Suprapubic skin (tissue), 4 donors: ENCODE data around the gene CEP72. TPM values are rescaled to one million over a fixed set of nuclear protein-coding genes. Genes with fewer than 3 reads are reported as not detected.

Experiments used
- DNase-seq, 2 donors: peaks; one replicate each; pipeline ENCODE4 v3.0.0-alpha.2; 2019; ENCODE audit warnings: low spot score in 2 of 2
- H3K27ac ChIP-seq: fragments of 200-600 bp; sonication (generic); one replicate; pipeline ENCODE4 v1.5.1; 2019
- H3K27me3 ChIP-seq: fragments of 200-600 bp; sonication (generic); one replicate; pipeline ENCODE4 v1.5.1; 2019
- H3K36me3 ChIP-seq: fragments of 200-600 bp; sonication (generic); one replicate; pipeline ENCODE4 v1.5.1; 2019
- H3K4me1 ChIP-seq: fragments of 200-600 bp; sonication (generic); one replicate; pipeline ENCODE4 v1.5.1; 2019
- H3K4me3 ChIP-seq: fragments of 200-600 bp; sonication (generic); one replicate; pipeline ENCODE4 v1.5.1; 2019; ENCODE audit warnings: mild to moderate bottlenecking
- H3K9me3 ChIP-seq: fragments of 200-600 bp; sonication (generic); one replicate; pipeline ENCODE4 v1.5.1; 2019
- EP300 ChIP-seq: sonication (generic); formaldehyde crosslinking; IDR thresholded peaks from one replicate; pipeline ENCODE4 v1.6.1; 2017; ENCODE audit warnings: antibody characterized with exemption
- POLR2A ChIP-seq, 2 donors: fragments of 450-650 bp; IDR thresholded peaks; one replicate each; pipeline ENCODE4 v1.6.1; 2017; ENCODE audit warnings: antibody characterized with exemption in 2 of 2, mild to moderate bottlenecking in 2 of 2, moderate library complexity in 2 of 2
- POLR2AphosphoS5 ChIP-seq, 3 donors: sonication (generic); formaldehyde crosslinking; IDR thresholded peaks; one replicate each; pipeline ENCODE4 v1.6.1; 2017; ENCODE audit warnings: antibody characterized with exemption in 3 of 3
- WGBS: methylation state at CpG from one replicate; pipeline ENCODE4 v1.1.5; 2018; 5-methylcytosine and 5-hydroxymethylcytosine counted together
- total RNA-seq, 4 donors: library from RNA; depleted of rRNA; stranded (reverse); fragments of >200 nt; gene quantifications; one replicate each; pipeline ENCODE4 v1.1.0, GENCODE V29; 2016
- TF ChIP-seq, protein P1 (sequence below), 2 donors: fragments of 200-600 bp in 1 of 2; fragments of 450-650 bp in 1 of 2; sonication (generic) in 1 of 2; IDR thresholded peaks; one replicate each; pipeline ENCODE4 v1.5.1; 2016 to 2019; ENCODE audit warnings: antibody characterized with exemption in 2 of 2, mild to moderate bottlenecking in 1 of 2, moderate library complexity in 1 of 2

The CEP72 gene
- total RNA-seq, 4 donors from 2014 or later, result 8.3 to 13.6 (median 10.9) TPM

DNA sequence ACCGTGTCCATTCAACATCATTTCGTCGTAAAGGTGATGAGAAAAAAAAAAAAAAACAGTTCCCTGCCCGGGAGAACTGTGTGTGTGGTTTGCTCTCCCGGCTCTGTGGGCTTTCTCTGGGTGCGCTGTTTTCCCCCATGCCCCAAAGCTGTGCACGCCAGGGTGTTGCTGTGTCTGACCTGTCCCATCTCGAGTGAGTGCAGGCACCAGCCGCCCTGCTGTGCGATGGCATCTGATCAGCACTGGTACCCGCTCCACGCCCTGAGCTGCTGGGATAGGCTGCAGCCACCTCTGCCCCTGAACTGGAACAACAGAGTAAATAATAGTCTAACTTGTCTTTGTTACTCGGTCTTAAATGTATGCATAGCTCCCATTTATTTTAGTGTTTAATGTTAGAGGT lies 33.3 kb downstream of the CEP72 start:
- DNase-seq, result peak in 1 of 2 donors; percentile 53
- Histone ChIP-seq H3K27ac (no peak overlapping the region), H3K36me3 (peaks cover 51% of the 10 kb centered on the region), H3K4me1 (no peaks in the 10 kb centered on the region), H3K9me3 (no peaks in the 10 kb centered on the region), H3K27me3 (no peaks in the 10 kb centered on the region), H3K4me3 (no peak overlapping the region)
- TF ChIP-seq, protein P1, sequence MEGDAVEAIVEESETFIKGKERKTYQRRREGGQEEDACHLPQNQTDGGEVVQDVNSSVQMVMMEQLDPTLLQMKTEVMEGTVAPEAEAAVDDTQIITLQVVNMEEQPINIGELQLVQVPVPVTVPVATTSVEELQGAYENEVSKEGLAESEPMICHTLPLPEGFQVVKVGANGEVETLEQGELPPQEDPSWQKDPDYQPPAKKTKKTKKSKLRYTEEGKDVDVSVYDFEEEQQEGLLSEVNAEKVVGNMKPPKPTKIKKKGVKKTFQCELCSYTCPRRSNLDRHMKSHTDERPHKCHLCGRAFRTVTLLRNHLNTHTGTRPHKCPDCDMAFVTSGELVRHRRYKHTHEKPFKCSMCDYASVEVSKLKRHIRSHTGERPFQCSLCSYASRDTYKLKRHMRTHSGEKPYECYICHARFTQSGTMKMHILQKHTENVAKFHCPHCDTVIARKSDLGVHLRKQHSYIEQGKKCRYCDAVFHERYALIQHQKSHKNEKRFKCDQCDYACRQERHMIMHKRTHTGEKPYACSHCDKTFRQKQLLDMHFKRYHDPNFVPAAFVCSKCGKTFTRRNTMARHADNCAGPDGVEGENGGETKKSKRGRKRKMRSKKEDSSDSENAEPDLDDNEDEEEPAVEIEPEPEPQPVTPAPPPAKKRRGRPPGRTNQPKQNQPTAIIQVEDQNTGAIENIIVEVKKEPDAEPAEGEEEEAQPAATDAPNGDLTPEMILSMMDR (IDR thresholded peaks at IDR 0.05), result no peak
- TF ChIP-seq POLR2A (IDR thresholded peaks at IDR 0.05) (no peak), POLR2AphosphoS5 (IDR thresholded peaks at IDR 0.05) (no peak), EP300 (no peak)
- WGBS, result 93% methylated on average over 13 of the region's 13 CpGs

GRCh38 chr5:646396-647201 lies 34.5 kb downstream of the CEP72 start:
- WGBS, result 98% methylated on average over 16 of the region's 18 CpGs
- H3K9me3 ChIP-seq, result no peaks in the 10 kb centered on the region
- TF ChIP-seq POLR2A (IDR thresholded peaks at IDR 0.05) (no peak), POLR2AphosphoS5 (IDR thresholded peaks at IDR 0.05) (no peak)
- no peak overlapping the region for H3K4me3 ChIP-seq
- no peaks in the 10 kb centered on the region for H3K27me3 ChIP-seq
- DNase-seq, result peak in 1 of 2 donors; percentile 70
- H3K36me3 ChIP-seq, result peaks cover 40% of the 10 kb centered on the region
- no peak overlapping the region for H3K27ac ChIP-seq
- no peaks in the 10 kb centered on the region for H3K4me1 ChIP-seq

GRCh38 chr5:647311-647710 lies 35.2 kb downstream of the CEP72 start:
- WGBS, result 94% methylated on average over 3 of the region's 4 CpGs
- TF ChIP-seq POLR2A (IDR thresholded peaks at IDR 0.05) (no peak), EP300 (no peak), POLR2AphosphoS5 (IDR thresholded peaks at IDR 0.05) (no peak)
- TF ChIP-seq, protein P1 (IDR thresholded peaks at IDR 0.05), result no peak
- DNase-seq, result peak in 1 of 2 donors; percentile 28

DNA sequence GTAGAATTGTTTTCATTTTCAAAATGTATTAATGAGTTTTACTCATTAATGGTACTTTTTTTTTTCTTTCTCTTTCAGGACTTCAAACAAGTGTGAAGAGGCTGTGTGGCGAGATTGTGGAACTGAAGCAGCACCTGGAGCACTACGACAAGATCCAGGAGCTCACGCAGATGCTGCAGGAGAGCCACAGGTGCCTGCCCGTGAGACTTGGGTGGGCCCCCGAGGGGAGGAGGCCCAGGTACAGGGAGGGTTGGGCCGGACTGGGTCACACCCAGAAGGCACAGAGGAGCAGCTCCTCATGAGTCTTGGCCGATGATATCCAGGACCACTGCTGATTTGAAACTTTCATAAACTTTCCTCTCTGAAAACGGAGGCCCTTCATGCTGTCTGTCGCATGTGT lies 35.6 kb downstream of the CEP72 start:
- peak in 1 of 2 donors; percentile 50 for DNase-seq

More at GRCh38 chr5:647311-647710, 35.2 kb downstream of the CEP72 start:
- H3K36me3 ChIP-seq, result peaks cover 33% of the 10 kb centered on the region
- H3K4me3 ChIP-seq, result no peak overlapping the region
- no peak overlapping the region for H3K27ac ChIP-seq
- H3K27me3 ChIP-seq, result no peaks in the 10 kb centered on the region
- no peaks in the 10 kb centered on the region for H3K9me3 ChIP-seq
- H3K4me1 ChIP-seq, result no peaks in the 10 kb centered on the region

DNA sequence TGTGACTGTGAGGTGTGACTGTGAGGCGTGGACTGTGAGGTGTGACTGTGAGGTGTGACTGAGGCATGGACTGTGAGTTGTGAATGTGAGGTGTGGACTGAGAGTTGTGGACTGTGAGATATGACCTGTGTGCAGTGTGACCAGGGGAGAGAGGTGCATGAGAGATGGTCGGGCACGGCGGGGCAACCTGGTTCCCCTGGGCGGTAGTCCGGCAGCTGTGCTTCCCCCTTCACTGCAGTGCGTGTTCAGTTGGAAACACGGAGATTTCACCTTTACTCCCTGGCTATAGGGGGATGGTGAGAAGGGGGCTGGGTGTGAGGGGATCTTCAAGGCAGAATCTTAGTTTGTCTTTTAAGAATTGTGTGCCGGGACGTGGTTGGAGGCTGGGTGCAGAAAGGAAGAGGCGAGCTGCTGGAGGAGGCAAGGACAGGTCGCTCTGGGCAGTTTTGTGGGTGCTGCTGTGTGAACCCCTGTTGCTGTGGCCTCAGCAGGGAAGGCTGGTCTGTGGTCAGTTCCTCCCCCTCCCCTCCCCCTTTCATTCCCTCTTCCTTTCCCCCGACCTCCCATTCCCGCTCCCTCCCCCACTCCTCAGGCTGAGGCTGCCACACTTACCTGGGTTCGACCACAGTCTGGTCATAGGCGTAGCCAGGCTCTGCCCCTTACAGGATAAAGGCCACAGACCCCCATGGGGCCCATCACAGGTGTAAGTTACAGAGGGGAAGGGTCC lies 39.3 kb downstream of the CEP72 start:
- WGBS, result 88% methylated on average over 16 of the region's 16 CpGs
- peak in 1 of 2 donors; percentile 64 for DNase-seq

More for the DNA sequence above, 35.6 kb downstream of the CEP72 start:
- TF ChIP-seq, protein P1 (IDR thresholded peaks at IDR 0.05), result no peak
- no peak for TF ChIP-seq POLR2AphosphoS5 (IDR thresholded peaks at IDR 0.05)
- TF ChIP-seq POLR2A (IDR thresholded peaks at IDR 0.05), result no peak
- TF ChIP-seq EP300, result no peak
- no peaks in the 10 kb centered on the region for H3K4me1 ChIP-seq
- WGBS, result 91% methylated on average over 9 of the region's 9 CpGs
- H3K36me3 ChIP-seq, result peaks cover 30% of the 10 kb centered on the region
- H3K27ac ChIP-seq, result no peak overlapping the region
- no peaks in the 10 kb centered on the region for H3K27me3 ChIP-seq
- no peaks in the 10 kb centered on the region for H3K9me3 ChIP-seq
- H3K4me3 ChIP-seq, result no peak overlapping the region

More for the DNA sequence above, 39.3 kb downstream of the CEP72 start:
- H3K4me3 ChIP-seq, result no peak overlapping the region
- H3K27me3 ChIP-seq, result no peaks in the 10 kb centered on the region
- H3K9me3 ChIP-seq, result no peaks in the 10 kb centered on the region
- H3K27ac ChIP-seq, result no peak overlapping the region
- H3K36me3 ChIP-seq, result peaks cover 13% of the 10 kb centered on the region
- TF ChIP-seq EP300 (no peak), POLR2AphosphoS5 (IDR thresholded peaks at IDR 0.05) (no peak), POLR2A (IDR thresholded peaks at IDR 0.05) (no peak)
- TF ChIP-seq, protein P1 (IDR thresholded peaks at IDR 0.05), result no peak
- H3K4me1 ChIP-seq, result no peaks in the 10 kb centered on the region
